GM18951 (cell line): ENCODE results near the gene SDCCAG8.

Source experiments
- POLR2A ChIP-seq: IDR thresholded peaks from 4 replicates; pipeline ENCODE4 v1.6.1; 2011; ENCODE audit warnings: mild to moderate bottlenecking; ENCODE audit not compliant: insufficient read length, insufficient read depth; ENCODE audit errors: extremely low read depth
- in situ Hi-C: fragments of 300-500 bp; cut with MboI; formaldehyde crosslinking; loops from one replicate; pipeline ENCODE4 v1.12.0; 2022; ENCODE audit warnings: low sequenced_read_pairs, mixed read lengths, inconsistent platforms; ENCODE audit not compliant: unreplicated experiment

The SDCCAG8 gene

GRCh38 chr1:243286409-243287122 lies 30.7 kb downstream of the SDCCAG8 start:
- TF ChIP-seq POLR2A = no peak
- in situ Hi-C loops = no loop called here

DNA sequence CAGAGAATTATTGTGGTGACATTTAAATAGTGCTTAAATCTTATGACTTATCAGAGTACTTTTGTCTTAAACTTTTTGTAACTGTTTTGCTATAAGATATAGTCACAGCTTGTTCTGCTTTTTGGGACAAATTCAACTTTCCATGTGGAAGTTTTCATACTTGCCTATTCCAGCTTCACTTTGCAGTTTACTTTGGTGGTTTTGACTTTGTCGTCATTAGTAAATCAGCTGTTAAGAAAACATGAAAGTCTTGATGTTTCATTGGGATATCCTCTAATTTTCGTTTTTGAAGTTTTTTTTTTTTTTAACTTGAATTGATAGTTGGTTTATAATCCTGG lies 31.3 kb downstream of the SDCCAG8 start:
- no peak for TF ChIP-seq POLR2A
- in situ Hi-C loops = no loop called here

DNA sequence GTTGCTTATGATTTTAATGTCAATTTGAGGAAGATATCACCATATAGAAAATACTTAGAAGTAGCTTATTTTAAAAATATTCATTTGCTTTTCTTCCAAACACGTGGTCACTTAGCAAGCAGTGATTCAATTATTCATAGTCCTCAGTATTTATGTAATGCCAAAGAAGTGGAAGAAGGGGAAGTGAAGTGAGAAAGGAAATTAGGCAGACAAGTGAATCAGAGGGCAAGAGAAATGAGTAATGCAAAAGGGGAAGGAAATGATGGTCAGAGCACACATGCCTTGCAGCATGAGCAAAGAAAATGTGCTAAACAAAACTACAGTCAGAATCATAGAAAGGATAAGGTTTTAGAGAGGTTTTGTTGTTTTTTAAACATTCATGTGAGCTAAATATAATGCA lies 31.8 kb downstream of the SDCCAG8 start:
- in situ Hi-C loops = no loop called here
- no peak for TF ChIP-seq POLR2A

GRCh38 chr1:243288062-243288461 lies 32.2 kb downstream of the SDCCAG8 start:
- in situ Hi-C loops = no loop called here
- no peak for TF ChIP-seq POLR2A

DNA sequence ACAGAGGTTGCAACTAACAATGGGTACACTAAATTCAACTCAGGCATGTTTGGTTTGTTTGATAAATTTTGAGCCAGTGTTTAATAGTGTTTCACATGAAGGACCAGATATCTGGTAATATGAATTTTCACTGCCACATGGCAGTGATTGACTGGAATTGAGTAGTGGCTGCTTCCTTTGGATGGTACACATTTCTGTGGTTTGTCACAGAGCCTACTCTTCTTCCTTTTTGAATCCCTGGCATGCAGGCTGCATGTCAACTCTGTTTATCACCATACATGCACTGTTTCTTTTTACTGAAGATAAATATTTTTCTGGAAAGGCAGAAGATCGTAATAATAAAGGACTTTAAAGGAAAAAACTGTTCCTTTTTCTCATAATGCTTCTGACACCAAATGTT lies 35.5 kb downstream of the SDCCAG8 start:
- no peak for TF ChIP-seq POLR2A
- in situ Hi-C loops = no loop called here

DNA sequence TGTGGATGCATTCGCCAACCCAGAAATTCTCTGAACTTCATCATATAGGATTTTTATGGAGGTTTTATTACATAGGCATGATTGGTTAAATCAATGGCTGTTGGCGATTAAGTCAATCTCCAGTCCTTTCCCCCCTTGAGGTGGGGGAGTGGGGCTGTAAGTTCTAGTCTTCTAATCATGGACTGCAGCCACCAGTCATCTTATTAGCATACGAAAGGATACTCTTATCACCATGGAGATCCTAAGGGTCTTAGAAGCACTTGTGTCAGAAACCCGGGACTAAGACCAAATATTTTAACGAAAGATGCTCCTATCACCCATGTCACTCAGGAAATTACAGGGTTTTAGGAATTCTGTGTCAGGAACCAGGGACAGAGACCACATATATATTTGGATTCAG lies 36.3 kb downstream of the SDCCAG8 start:
- TF ChIP-seq POLR2A = no peak
- in situ Hi-C loops = no loop called here

DNA sequence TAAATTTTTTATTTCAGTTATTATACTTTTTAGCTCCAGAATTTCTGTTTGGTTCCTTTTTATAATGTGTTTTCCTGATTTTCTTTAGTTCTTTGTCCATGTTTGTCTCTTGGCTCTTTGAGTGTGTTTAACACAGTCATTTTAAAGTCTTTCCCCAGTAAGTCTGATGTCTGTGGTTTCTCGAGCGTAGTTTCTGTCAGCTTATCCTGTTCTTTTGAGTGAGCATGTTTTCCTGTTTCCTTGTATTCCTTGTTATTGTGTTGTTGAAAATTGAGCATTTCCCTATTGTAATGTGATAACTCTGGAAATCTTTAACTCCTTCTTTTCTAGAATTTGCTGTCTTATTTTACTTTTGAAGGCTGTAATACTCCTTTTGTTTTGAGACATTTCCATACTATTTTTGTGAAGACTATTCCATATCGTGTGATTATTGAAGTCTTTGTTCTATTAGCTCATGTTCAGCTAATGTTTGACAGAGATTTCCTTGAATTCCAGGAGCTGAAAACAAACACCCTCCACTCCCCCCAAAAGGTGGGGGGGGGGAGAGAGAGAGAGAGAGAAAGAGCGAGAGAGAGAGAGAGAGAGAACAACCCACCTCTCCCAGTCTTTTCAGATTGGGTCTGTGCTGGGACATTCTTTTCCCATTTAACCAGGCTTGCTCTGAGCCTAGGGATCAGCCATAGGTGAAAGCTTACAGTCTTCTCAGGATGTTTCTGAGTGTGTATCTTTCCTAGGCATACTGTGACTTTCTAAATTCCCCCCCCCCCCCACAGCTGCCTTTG lies 38.3 kb downstream of the SDCCAG8 start:
- TF ChIP-seq POLR2A = no peak
- in situ Hi-C loops = no loop called here

DNA sequence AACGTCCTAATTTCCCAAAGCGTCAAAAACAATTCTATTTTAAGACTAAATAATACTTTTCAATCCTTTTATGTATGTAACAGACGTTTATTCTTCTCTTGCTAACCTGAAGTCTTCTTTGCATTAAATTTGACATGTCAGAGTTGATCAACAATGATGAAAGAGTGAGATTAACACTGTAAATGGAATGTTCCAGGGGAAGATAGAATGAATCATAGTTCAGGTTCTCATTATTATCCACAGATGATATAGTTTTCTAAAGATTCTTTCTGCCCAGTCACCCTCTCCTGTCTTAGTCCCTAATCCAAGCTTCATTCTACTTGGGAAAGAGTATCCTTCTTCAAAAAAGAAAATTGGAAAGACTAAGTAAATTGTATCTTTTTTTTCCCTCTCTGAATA lies 38.9 kb downstream of the SDCCAG8 start:
- TF ChIP-seq POLR2A = no peak
- in situ Hi-C loops = no loop called here

DNA sequence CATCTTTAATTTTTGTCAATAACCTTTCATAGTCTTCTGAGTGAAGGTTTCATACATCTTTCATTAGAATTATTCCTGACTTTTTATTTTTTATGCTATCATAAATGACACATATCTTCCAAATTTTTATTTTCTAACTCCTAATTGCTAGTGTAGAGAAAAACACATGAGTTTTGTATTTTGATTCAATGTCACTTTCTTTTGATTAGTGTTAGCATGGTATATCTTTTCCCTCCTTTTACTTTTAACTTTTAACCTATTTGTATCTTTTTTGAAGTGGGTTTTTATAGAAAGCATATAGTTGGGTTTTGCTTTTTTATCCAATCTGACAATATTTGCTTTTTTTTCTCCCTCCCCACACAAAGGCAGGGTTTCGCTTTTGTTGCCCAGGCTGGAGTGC lies 43.2 kb downstream of the SDCCAG8 start:
- TF ChIP-seq POLR2A = no peak
- in situ Hi-C loops = no loop called here

DNA sequence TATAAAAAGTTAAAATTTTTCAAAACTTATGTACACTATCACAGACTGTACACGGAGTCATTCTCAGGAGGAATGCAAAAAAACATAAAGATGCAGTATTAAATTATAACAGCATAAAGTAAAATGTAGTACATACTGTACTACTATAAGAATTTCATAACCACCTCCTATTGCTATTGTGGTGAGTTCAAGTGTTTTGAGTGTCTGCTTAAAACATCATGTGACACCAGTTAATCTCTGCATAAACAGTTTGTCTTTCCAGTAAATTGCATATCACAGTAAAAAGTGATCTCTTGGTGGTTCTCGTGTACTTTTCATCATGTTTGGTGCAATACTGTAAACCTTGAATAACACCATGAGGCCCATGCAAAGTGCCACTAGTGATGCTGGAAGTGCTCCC lies 45.2 kb downstream of the SDCCAG8 start:
- in situ Hi-C loops = loop anchor here (25.0 kb wide), 1 partner anchor 839 kb away; no protein-coding TSS in a partner anchor

DNA sequence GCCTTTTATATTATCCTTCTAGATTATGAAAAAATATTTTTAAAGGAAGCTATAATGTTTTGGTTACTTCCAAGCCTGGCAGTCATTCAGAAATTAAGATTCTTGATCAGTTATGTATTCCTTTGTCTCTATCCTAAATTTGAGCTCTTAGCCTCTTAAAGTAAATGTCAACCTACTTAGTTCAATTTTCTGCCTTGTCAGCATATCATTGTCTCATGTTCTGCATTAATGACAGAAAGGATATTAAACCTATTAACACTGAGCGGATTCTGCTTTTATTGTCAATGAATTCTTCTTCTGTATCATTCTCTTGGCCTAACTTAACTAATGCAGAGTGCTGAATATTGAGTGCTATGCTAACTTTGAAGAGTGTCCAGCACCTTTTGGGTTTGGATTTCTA lies 56.0 kb downstream of the SDCCAG8 start:
- no peak for TF ChIP-seq POLR2A
- in situ Hi-C loops = loop anchor here (25.0 kb wide), 1 partner anchor 850 kb away; no protein-coding TSS in a partner anchor

More for the DNA sequence above, 45.2 kb downstream of the SDCCAG8 start:
- no peak for TF ChIP-seq POLR2A

DNA sequence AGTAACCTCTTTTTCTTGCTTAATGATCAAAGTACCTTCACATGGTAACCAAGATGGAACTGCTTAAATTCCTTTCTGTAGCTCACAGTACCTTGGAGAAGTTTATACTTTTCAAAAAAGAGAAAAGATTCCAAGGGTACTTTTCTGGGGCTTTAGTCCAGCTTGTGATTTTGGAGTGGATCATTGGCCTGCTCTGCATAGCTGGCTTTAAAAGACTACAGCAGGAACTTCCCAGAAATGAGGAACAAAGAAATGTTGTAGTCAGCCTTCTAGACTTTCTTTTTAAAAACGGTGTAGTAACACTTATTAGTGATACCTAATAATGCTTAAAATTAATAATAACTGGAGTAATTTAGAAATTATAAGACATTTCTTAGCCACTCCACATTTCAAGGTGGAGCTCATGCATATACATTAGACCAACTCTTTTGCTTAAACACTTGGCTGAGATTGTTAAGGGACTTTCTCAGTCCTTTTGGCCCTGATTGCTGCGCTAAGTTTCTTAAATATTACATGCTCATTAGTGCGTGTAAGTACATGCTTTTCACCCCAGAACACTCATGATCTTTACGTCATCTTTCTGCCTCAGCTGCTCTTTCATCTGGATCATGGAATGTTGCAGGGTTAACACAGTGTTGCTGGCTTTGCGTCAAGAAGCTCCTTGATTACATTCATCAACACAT lies 57.3 kb downstream of the SDCCAG8 start:
- in situ Hi-C loops = loop anchor here (25.0 kb wide), 1 partner anchor 851 kb away; no protein-coding TSS in a partner anchor
- no peak for TF ChIP-seq POLR2A
